SU-DHL-6 (cell line): Measurements from ENCODE around the gene DBF4.

Experiments used
- EZH2phosphoT487 ChIP-seq: fragments of 200-600 bp; sonication (generic), shearing (Covaris generic); conservative IDR thresholded peaks from 2 replicates; pipeline ENCODE4 v1.6.1; 2018; ENCODE audit warnings: mild to moderate bottlenecking, antibody characterized with exemption, low read length, moderate library complexity, mixed read lengths
- TF ChIP-seq, protein P1 (sequence below): fragments of 200-600 bp; sonication (generic); IDR thresholded peaks from one replicate; pipeline ENCODE4 v1.5.1; 2017; ENCODE audit warnings: antibody characterized with exemption, mild to moderate bottlenecking, low read length, moderate library complexity; ENCODE audit not compliant: insufficient read depth, poor library complexity, severe bottlenecking

DNA sequence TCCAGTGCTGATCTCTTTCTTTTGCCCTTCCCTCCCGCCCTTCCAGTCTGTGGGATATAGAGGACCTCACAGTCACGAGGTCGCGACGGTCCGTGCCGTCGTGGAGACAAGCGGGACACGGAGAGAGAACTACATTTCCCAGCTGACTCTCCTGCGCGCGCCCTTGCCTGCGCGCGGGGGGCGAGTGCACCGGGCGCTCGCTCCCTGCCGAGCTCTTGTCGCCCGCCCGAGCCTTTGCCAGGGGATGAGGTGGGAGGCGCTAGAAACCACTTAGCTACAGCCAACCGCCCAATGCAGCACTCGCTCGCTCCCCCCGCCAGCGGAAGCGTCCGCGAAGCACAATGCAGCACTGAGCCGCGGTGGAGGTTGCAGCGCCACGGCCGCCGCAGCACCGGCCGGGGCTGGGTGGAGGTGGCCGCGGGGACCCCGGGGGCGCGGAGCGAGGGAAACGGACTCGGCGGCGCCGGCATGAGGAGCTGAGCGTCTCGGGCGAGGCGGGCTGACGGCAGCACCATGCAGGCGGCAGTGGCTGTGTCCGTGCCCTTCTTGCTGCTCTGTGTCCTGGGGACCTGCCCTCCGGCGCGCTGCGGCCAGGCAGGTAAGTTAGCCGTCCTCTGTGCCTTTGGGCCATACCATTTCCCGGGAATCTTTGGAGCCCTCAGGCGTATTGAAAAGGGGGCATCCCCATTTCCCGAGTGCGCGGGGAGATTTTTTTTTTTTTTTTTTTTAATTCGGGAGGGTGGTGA lies 57.8 kb downstream of the DBF4 start, which contains the start of gene ADAM22:
- TF ChIP-seq, protein P1, sequence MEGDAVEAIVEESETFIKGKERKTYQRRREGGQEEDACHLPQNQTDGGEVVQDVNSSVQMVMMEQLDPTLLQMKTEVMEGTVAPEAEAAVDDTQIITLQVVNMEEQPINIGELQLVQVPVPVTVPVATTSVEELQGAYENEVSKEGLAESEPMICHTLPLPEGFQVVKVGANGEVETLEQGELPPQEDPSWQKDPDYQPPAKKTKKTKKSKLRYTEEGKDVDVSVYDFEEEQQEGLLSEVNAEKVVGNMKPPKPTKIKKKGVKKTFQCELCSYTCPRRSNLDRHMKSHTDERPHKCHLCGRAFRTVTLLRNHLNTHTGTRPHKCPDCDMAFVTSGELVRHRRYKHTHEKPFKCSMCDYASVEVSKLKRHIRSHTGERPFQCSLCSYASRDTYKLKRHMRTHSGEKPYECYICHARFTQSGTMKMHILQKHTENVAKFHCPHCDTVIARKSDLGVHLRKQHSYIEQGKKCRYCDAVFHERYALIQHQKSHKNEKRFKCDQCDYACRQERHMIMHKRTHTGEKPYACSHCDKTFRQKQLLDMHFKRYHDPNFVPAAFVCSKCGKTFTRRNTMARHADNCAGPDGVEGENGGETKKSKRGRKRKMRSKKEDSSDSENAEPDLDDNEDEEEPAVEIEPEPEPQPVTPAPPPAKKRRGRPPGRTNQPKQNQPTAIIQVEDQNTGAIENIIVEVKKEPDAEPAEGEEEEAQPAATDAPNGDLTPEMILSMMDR: no peak
- no peak for TF ChIP-seq EZH2phosphoT487
